ENCODE measurements around the gene MDM1.

Gene MDM1

GRCh38 chr12:68358532-68359485 is 26.6 kb upstream of the MDM1 start:
- Histone ChIP-seq H3K4me3 (ENCODE audit: low read length) (no peak overlapping the region), H4K5ac (ENCODE audit: low read length) (no peak overlapping the region), H3K18ac (ENCODE audit: low read length) (no peak overlapping the region), H3K4me1 (ENCODE audit: control insufficient read depth, low read depth, low read length) (no peaks in the 10 kb centered on the region), H4K8ac (ENCODE audit: low read depth, low read length) (no peak overlapping the region), H3K27me3 (ENCODE audit: insufficient read depth, low read length, poor library complexity) (no peaks in the 10 kb centered on the region), H3K36me3 (ENCODE audit: control insufficient read depth, insufficient read depth, low read length) (no peaks in the 10 kb centered on the region), H3K79me1 (ENCODE audit: low read length) (no peaks in the 10 kb centered on the region), H2BK5ac (ENCODE audit: low read length) (no peak overlapping the region), H3K4ac (ENCODE audit: low read depth, low read length) (no peak overlapping the region), H3K4me2 (ENCODE audit: low read length) (no peak overlapping the region), H3K56ac (ENCODE audit: low read length) (peak overlapping the region; percentile 83), H3K23ac (ENCODE audit: low read length) (no peak overlapping the region), H2BK15ac (replicated peaks; ENCODE audit: low read depth) (no peak overlapping the region), H3K9ac (ENCODE audit: low read length) (peak overlapping the region; percentile 35), H2BK120ac (ENCODE audit: low read depth, low read length) (no peak overlapping the region), H2AK5ac (ENCODE audit: low read length) (no peak overlapping the region), H3K79me2 (ENCODE audit: control insufficient read depth, insufficient read depth, low read length) (no peaks in the 10 kb centered on the region), H3K27ac (ENCODE audit: low read depth, low read length) (no peak overlapping the region)
- DNase-seq, result peak; percentile 87
- no CpG with 5 or more reads among the region's 10 CpGs for WGBS (ENCODE audit: extremely low coverage, insufficient coverage, low lambda C conversion rate)

- H3K4ac ChIP-seq (ENCODE audit: low read depth, low read length), result no peak overlapping the region
- H3K27me3 ChIP-seq (ENCODE audit: insufficient read depth, low read length, poor library complexity), result no peaks in the 10 kb centered on the region
- no peak overlapping the region for H3K27ac ChIP-seq (ENCODE audit: low read depth, low read length)
- no peaks in the 10 kb centered on the region for H3K79me2 ChIP-seq (ENCODE audit: control insufficient read depth, insufficient read depth, low read length)
- H3K36me3 ChIP-seq (ENCODE audit: control insufficient read depth, insufficient read depth, low read length), result no peaks in the 10 kb centered on the region
- H3K4me3 ChIP-seq (ENCODE audit: low read length), result no peak overlapping the region
- no peak overlapping the region for H2AK5ac ChIP-seq (ENCODE audit: low read length)
- H4K5ac ChIP-seq (ENCODE audit: low read length), result no peak overlapping the region
- H3K79me1 ChIP-seq (ENCODE audit: low read length), result no peaks in the 10 kb centered on the region
- H3K4me1 ChIP-seq (ENCODE audit: control insufficient read depth, low read depth, low read length), result no peaks in the 10 kb centered on the region
- H3K56ac ChIP-seq (ENCODE audit: low read length), result no peak overlapping the region
- DNase-seq, result no peak
- H3K23ac ChIP-seq (ENCODE audit: low read length), result no peak overlapping the region
- no peak overlapping the region for H3K9ac ChIP-seq (ENCODE audit: low read length)
- no peak overlapping the region for H2BK120ac ChIP-seq (ENCODE audit: low read depth, low read length)
- H3K18ac ChIP-seq (ENCODE audit: low read length), result no peak overlapping the region
- no peak overlapping the region for H2BK15ac ChIP-seq (replicated peaks; ENCODE audit: low read depth)
- H4K8ac ChIP-seq (ENCODE audit: low read depth, low read length), result no peak overlapping the region
- no peak overlapping the region for H3K4me2 ChIP-seq (ENCODE audit: low read length)
- H2BK5ac ChIP-seq (ENCODE audit: low read length), result no peak overlapping the region
- WGBS (ENCODE audit: extremely low coverage, insufficient coverage, low lambda C conversion rate), result no CpG with 5 or more reads among the region's 1 CpG
Measured at GRCh38 chr12:68356986-68357385, 24.8 kb upstream of the MDM1 start.

- Histone ChIP-seq H3K27ac (ENCODE audit: low read depth, low read length) (no peak overlapping the region), H2BK15ac (replicated peaks; ENCODE audit: low read depth) (no peak overlapping the region), H4K5ac (ENCODE audit: low read length) (no peak overlapping the region), H2BK120ac (ENCODE audit: low read depth, low read length) (no peak overlapping the region), H3K56ac (ENCODE audit: low read length) (no peak overlapping the region), H3K36me3 (ENCODE audit: control insufficient read depth, insufficient read depth, low read length) (no peaks in the 10 kb centered on the region), H3K4me3 (ENCODE audit: low read length) (no peak overlapping the region), H3K18ac (ENCODE audit: low read length) (no peak overlapping the region), H4K8ac (ENCODE audit: low read depth, low read length) (no peak overlapping the region), H2AK5ac (ENCODE audit: low read length) (no peak overlapping the region), H3K4me2 (ENCODE audit: low read length) (no peak overlapping the region), H3K23ac (ENCODE audit: low read length) (no peak overlapping the region), H3K79me2 (ENCODE audit: control insufficient read depth, insufficient read depth, low read length) (no peaks in the 10 kb centered on the region), H3K4ac (ENCODE audit: low read depth, low read length) (no peak overlapping the region), H3K4me1 (ENCODE audit: control insufficient read depth, low read depth, low read length) (no peaks in the 10 kb centered on the region), H3K79me1 (ENCODE audit: low read length) (no peaks in the 10 kb centered on the region), H3K27me3 (ENCODE audit: insufficient read depth, low read length, poor library complexity) (no peaks in the 10 kb centered on the region), H3K9ac (ENCODE audit: low read length) (no peak overlapping the region), H2BK5ac (ENCODE audit: low read length) (no peak overlapping the region)
- DNase-seq, result no peak
Measured at GRCh38 chr12:68356060-68356695, 24.0 kb upstream of the MDM1 start.

GRCh38 chr12:68354977-68355541 is 22.9 kb upstream of the MDM1 start:
- Histone ChIP-seq H3K4me1 (ENCODE audit: control insufficient read depth, low read depth, low read length) (no peaks in the 10 kb centered on the region), H3K23ac (ENCODE audit: low read length) (no peak overlapping the region), H3K79me2 (ENCODE audit: control insufficient read depth, insufficient read depth, low read length) (no peaks in the 10 kb centered on the region), H2BK120ac (ENCODE audit: low read depth, low read length) (no peak overlapping the region), H3K18ac (ENCODE audit: low read length) (no peak overlapping the region), H3K4ac (ENCODE audit: low read depth, low read length) (no peak overlapping the region), H2AK5ac (ENCODE audit: low read length) (no peak overlapping the region), H3K36me3 (ENCODE audit: control insufficient read depth, insufficient read depth, low read length) (no peaks in the 10 kb centered on the region), H2BK5ac (ENCODE audit: low read length) (no peak overlapping the region), H3K9ac (ENCODE audit: low read length) (no peak overlapping the region), H3K27ac (ENCODE audit: low read depth, low read length) (no peak overlapping the region), H3K56ac (ENCODE audit: low read length) (no peak overlapping the region), H3K79me1 (ENCODE audit: low read length) (no peaks in the 10 kb centered on the region), H2BK15ac (replicated peaks; ENCODE audit: low read depth) (no peak overlapping the region), H4K5ac (ENCODE audit: low read length) (no peak overlapping the region), H3K4me2 (ENCODE audit: low read length) (no peak overlapping the region), H3K27me3 (ENCODE audit: insufficient read depth, low read length, poor library complexity) (no peaks in the 10 kb centered on the region), H4K8ac (ENCODE audit: low read depth, low read length) (no peak overlapping the region), H3K4me3 (ENCODE audit: low read length) (no peak overlapping the region)
- no CpG with 5 or more reads among the region's 4 CpGs for WGBS (ENCODE audit: extremely low coverage, insufficient coverage, low lambda C conversion rate)
- DNase-seq, result no peak

- H3K4ac ChIP-seq (ENCODE audit: low read depth, low read length), result no peak overlapping the region
- no peak overlapping the region for H3K56ac ChIP-seq (ENCODE audit: low read length)
- no peak overlapping the region for H3K27ac ChIP-seq (ENCODE audit: low read depth, low read length)
- no peak overlapping the region for H2BK120ac ChIP-seq (ENCODE audit: low read depth, low read length)
- no peak overlapping the region for H2BK5ac ChIP-seq (ENCODE audit: low read length)
- WGBS (ENCODE audit: extremely low coverage, insufficient coverage, low lambda C conversion rate), result no CpG with 5 or more reads among the region's 2 CpGs
- no peak overlapping the region for H4K8ac ChIP-seq (ENCODE audit: low read depth, low read length)
- H3K36me3 ChIP-seq (ENCODE audit: control insufficient read depth, insufficient read depth, low read length), result no peaks in the 10 kb centered on the region
- no peak overlapping the region for H2AK5ac ChIP-seq (ENCODE audit: low read length)
- no peaks in the 10 kb centered on the region for H3K4me1 ChIP-seq (ENCODE audit: control insufficient read depth, low read depth, low read length)
- no peaks in the 10 kb centered on the region for H3K79me2 ChIP-seq (ENCODE audit: control insufficient read depth, insufficient read depth, low read length)
- H4K5ac ChIP-seq (ENCODE audit: low read length), result no peak overlapping the region
- H3K23ac ChIP-seq (ENCODE audit: low read length), result no peak overlapping the region
- H3K9ac ChIP-seq (ENCODE audit: low read length), result no peak overlapping the region
- H3K79me1 ChIP-seq (ENCODE audit: low read length), result no peaks in the 10 kb centered on the region
- no peak overlapping the region for H3K4me3 ChIP-seq (ENCODE audit: low read length)
- H3K18ac ChIP-seq (ENCODE audit: low read length), result no peak overlapping the region
- H3K4me2 ChIP-seq (ENCODE audit: low read length), result no peak overlapping the region
- DNase-seq, result peak; percentile 22
- H2BK15ac ChIP-seq (replicated peaks; ENCODE audit: low read depth), result no peak overlapping the region
- no peaks in the 10 kb centered on the region for H3K27me3 ChIP-seq (ENCODE audit: insufficient read depth, low read length, poor library complexity)
Measured at GRCh38 chr12:68352067-68352466, 19.9 kb upstream of the MDM1 start.
